Measurements from ENCODE around the gene CMKLR1.

The CMKLR1 gene

DNA sequence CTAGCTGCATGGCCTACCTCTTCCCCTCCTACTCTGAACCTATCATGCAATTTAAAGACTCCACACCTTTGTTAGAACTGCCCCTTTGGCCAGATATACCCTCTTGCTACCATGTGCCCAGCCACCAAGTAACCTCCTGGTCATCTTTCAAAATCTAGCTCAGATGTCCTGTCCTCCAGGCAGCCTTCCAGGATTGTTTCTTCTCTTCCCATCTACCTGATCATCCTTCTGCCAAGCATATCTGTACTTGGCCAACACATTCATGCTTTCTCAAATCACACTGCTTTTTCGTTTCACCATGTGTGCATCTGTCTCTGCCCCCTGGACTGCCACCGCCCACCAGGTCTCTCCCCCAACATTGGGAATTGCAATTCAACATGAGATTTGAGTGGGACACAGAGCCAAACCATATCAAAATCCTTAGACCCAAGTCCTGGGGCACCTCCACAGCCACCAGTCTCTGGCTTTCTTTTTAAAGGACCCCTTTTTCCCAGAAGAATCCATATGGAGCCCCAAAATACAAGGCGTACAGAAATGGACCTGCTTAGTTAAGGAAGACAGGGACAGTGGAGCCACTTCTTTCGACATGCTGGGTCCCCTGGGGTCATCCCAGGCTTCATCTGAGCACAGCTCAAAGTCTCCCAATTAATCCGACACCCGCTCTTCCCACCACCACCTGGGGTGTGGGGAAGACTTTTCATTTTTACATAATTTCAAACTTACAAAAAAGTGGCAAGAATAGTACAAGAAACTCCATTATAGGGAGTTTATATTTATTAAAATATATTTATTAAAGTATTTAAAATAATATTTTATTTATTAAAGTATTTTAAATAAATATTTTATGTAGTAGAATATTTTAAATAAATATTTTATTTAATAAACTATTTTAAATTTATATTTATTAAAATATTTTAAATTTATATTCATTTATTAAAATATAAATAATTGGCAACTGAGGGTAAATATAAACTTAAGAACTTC is 7.9 kb upstream of the CMKLR1 start:
- Histone ChIP-seq H3K36me3 (ENCODE audit: control insufficient read depth, insufficient read depth, low read length) (no peaks in the 10 kb centered on the region), H3K4me3 (ENCODE audit: extremely low read depth, insufficient read depth, low read length, poor library complexity, severe bottlenecking) (no peak overlapping the region), H3K27ac (ENCODE audit: low read depth, low read length, severe bottlenecking) (no peak overlapping the region), H3K4me1 (ENCODE audit: control insufficient read depth, insufficient read depth, low read length, poor library complexity, severe bottlenecking) (no peaks in the 10 kb centered on the region), H3K9me3 (ENCODE audit: control insufficient read depth, low read length) (no peaks in the 10 kb centered on the region)
- 89 to 95% methylated on average over 3 to 4 of the region's 6 CpGs for WGBS, 2 experiments (ENCODE audit: insufficient coverage in 2 of 2)

DNA sequence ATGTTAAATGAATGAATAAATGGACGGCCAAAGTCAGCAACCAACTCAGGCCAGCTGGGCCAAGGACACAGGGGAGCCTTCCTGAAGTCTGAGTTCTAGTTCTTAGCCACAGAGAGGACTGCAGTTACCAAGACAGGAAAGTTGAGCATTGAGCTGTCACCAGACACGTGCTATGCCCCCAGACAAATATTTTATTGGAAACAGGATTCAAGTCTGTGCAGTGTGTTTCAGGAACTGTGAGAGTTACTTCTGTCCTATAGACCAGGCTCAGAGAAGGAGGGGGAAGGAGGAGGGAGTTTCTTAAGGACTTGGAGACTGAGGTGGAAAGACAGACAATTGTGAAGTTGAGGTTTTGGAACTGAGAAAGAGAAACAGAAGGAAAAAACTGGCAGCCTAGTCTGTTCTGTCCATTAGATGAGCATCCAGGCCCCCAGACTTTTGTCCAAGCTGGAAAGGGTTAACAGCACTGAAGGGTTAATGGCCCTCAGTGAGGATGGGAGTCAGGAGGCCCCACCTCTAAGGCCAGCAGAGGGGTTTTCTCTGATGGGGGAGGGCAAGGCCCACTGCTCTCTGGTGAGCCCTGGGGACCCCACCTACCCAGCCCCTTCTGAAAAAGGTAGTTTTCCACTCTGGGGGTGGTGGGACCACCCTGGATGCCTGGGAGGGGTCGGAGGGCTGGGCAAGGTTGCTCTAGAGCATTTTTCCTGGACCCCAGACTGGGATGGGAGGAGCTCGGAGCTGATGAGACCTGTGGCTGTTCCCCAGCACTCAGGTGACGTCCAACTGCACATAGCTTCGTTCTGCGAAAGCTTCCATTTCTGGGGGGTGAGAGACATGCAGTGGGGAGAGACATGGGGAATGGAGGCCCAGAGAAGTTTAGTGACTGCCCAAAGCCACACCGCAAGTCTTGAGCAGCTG is 6.9 kb upstream of the CMKLR1 start:
- Histone ChIP-seq H3K27ac (ENCODE audit: low read depth, low read length, severe bottlenecking) (no peak overlapping the region), H3K4me3 (ENCODE audit: extremely low read depth, insufficient read depth, low read length, poor library complexity, severe bottlenecking) (no peak overlapping the region), H3K4me1 (ENCODE audit: control insufficient read depth, insufficient read depth, low read length, poor library complexity, severe bottlenecking) (no peaks in the 10 kb centered on the region), H3K9me3 (ENCODE audit: control insufficient read depth, low read length) (no peaks in the 10 kb centered on the region), H3K36me3 (ENCODE audit: control insufficient read depth, insufficient read depth, low read length) (no peaks in the 10 kb centered on the region)
- 55 to 63% methylated on average over 4 to 7 of the region's 8 CpGs for WGBS, 2 experiments (ENCODE audit: insufficient coverage in 2 of 2)

DNA sequence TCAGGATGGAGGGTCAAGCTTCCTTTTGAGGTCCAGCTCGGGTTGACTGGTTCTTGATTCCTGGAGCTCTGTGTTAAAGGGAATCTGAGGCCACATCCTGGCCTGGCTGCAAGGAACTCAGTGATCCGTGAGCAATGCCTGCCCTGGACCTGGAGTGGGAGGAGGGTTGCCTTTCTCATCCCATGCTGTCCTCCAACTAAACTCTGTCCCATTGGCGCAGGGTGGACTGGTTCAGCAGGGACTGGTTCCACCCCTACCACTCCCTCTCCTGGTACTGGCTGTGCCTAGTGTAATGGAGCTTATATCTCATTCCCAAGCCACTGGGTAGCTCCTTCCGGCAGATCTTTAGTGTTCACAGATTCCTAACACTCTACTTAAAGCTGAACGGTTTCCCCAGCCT is 3.9 kb upstream of the CMKLR1 start:
- no peak overlapping the region for H3K4me3 ChIP-seq (ENCODE audit: extremely low read depth, insufficient read depth, low read length, poor library complexity, severe bottlenecking)
- no peaks in the 10 kb centered on the region for H3K9me3 ChIP-seq (ENCODE audit: control insufficient read depth, low read length)
- WGBS, 2 experiments (ENCODE audit: insufficient coverage in 2 of 2), result 85 to 93% methylated on average over 3 to 4 of the region's 5 CpGs
- peaks cover 7% of the 10 kb centered on the region for H3K4me1 ChIP-seq (ENCODE audit: control insufficient read depth, insufficient read depth, low read length, poor library complexity, severe bottlenecking)
- no peaks in the 10 kb centered on the region for H3K36me3 ChIP-seq (ENCODE audit: control insufficient read depth, insufficient read depth, low read length)
- H3K27ac ChIP-seq (ENCODE audit: low read depth, low read length, severe bottlenecking), result no peak overlapping the region

DNA sequence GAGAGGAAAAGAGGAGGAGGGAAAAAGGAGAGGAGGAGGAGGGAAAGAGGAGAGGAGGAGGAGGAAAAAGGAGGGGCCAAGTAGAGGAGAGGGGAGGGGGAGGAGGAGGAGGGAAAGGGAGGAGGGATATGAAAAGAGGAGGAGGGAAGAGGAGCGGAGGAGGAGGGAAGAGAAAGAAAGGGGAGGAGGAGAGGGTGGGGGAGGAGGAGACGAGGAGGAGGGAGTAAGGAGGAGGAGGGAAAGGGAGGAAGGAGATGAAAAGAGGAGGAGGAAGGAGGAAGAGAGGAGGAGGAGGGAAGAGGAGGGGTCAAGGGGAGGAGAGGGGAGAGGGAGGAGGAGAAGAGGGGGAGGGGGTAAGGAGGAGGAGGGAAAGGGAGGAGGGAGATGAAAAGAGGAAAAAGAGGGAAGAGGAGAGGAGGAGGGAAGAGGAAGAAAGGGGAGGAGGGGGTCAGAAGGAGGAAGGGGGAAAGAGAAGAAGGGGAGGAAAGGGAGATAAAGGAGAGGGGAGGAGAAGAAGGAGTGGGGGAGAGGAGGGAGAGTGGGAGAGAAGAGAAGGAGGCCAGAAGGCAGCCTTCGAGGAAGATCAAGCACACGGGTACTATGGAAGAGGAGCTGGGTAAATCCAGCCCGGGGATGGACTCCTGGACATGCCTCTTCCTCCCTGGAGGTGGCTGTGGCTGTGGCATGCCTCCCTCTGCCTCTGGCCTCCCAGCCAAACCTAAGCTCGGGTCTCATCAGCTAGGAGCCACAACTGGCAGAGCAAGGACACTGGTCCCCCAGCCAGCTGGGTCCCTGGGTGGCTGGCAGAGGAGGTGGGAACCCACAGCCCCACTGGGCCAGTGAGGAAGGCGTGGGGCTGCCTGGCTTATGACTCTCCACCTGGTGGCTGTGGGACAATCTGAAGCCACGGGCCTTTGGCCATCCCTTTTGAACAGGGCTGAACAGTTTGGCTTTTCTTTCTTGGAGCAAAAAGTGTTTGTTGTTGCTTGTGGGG is 3.0 kb upstream of the CMKLR1 start:
- Histone ChIP-seq H3K9me3 (ENCODE audit: control insufficient read depth, low read length) (no peaks in the 10 kb centered on the region), H3K4me1 (ENCODE audit: control insufficient read depth, insufficient read depth, low read length, poor library complexity, severe bottlenecking) (peaks cover 7% of the 10 kb centered on the region), H3K36me3 (ENCODE audit: control insufficient read depth, insufficient read depth, low read length) (no peaks in the 10 kb centered on the region), H3K4me3 (ENCODE audit: extremely low read depth, insufficient read depth, low read length, poor library complexity, severe bottlenecking) (no peak overlapping the region), H3K27ac (ENCODE audit: low read depth, low read length, severe bottlenecking) (no peak overlapping the region)
- WGBS, 2 experiments (ENCODE audit: insufficient coverage in 2 of 2), result 88 to 93% methylated on average over 7 to 8 of the region's 8 CpGs

DNA sequence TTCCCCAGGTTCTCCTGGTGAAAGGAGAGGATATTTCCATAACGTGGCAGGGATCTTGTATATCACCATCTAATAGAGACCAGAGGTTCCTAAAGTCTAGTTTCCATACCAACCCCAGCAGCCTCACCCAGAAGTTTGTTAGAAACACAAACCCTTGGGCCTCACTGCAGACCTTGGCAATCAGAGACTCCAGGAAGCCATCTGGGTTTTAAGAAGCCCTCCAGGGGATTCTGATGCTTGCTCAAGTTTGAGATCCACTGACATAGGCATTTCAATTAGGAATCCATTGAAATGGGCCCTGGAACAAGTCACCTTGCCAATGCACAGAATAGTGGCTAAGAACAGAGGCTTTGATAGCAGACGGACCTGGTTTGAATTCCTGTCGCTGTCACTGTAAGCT is 2.2 kb upstream of the CMKLR1 start:
- no peaks in the 10 kb centered on the region for H3K9me3 ChIP-seq (ENCODE audit: control insufficient read depth, low read length)
- H3K4me1 ChIP-seq (ENCODE audit: control insufficient read depth, insufficient read depth, low read length, poor library complexity, severe bottlenecking), result peaks cover 7% of the 10 kb centered on the region
- WGBS, 2 experiments (ENCODE audit: insufficient coverage in 2 of 2), result 69 to 91% methylated on average over 2 to 3 of the region's 3 CpGs
- H3K27ac ChIP-seq (ENCODE audit: low read depth, low read length, severe bottlenecking), result no peak overlapping the region
- no peaks in the 10 kb centered on the region for H3K36me3 ChIP-seq (ENCODE audit: control insufficient read depth, insufficient read depth, low read length)
- no peak overlapping the region for H3K4me3 ChIP-seq (ENCODE audit: extremely low read depth, insufficient read depth, low read length, poor library complexity, severe bottlenecking)

DNA sequence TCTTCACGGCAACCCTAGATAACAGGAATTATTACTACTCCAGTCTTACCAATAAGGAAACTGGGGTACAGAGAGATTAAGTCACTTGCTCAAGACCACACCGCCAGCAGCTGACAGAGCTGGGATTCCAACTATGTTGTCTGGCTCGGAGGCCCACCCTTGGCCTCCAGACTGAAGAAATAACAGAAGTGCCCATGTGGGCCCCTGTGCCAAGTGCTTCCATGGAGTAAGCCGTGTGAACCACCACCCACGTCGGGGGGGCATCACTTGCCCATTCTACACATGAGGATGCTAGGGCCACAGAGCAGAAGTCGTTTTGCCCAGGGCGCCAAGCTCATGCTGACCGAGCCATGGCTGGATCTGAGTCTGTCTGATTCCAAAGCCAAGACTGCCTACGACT is 926 bp upstream of the CMKLR1 start:
- Histone ChIP-seq H3K4me1 (ENCODE audit: control insufficient read depth, insufficient read depth, low read length, poor library complexity, severe bottlenecking) (peaks cover 7% of the 10 kb centered on the region), H3K9me3 (ENCODE audit: control insufficient read depth, low read length) (no peaks in the 10 kb centered on the region), H3K36me3 (ENCODE audit: control insufficient read depth, insufficient read depth, low read length) (no peaks in the 10 kb centered on the region), H3K27ac (ENCODE audit: low read depth, low read length, severe bottlenecking) (no peak overlapping the region), H3K4me3 (ENCODE audit: extremely low read depth, insufficient read depth, low read length, poor library complexity, severe bottlenecking) (no peak overlapping the region)
- WGBS, 2 experiments (ENCODE audit: insufficient coverage in 2 of 2), result 87 to 96% methylated on average over 6 to 9 of the region's 10 CpGs

DNA sequence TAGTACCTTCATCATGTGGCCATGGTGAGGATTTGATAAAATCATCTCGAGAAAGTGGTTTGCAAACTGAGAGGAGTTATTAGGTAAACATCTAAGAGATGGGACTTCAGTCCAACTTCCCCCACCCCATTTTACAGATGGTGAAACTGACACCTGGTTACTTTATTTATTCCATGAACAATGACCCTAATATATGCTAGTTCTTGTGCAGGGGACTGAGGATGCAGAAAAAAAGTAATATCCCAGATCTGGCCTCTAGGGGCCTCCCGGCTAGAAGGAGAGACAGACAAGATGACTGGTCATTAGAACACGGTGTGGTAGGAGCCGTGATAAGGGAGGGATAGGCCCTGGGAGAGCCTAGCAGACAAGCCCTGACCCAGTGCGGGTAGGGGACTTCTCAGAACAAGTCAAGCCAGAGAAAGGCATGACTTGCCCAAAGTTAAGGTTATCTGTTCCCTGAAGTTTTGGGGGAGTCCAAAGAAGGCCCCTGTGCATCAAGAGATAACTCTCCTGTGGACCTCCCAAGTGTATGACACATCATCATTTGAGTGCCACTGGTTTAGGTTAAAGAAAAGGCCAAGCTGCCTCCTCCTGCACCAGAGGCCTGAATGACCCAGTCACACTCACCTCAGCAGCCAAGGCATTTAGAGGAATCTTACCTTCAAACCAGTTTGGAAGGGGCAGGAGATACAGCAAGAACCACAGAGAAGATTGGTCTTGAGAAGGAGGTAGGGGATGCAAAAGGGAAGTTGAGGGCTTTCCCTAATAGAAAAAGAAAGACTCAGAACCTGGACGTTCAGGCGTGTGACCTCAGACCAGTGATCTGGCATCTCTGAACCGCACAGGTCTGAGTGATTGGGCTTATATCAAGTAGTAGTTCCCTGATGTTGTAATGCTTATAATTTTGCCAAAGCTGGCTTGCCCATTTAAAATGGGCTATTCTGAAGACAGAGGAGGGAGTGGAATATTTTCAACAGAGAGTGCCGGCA is 1.6 kb downstream of the CMKLR1 start:
- 63 to 73% methylated on average over 6 to 7 of the region's 9 CpGs for WGBS, 2 experiments (ENCODE audit: insufficient coverage in 2 of 2)
- H3K4me1 ChIP-seq (ENCODE audit: control insufficient read depth, insufficient read depth, low read length, poor library complexity, severe bottlenecking), result peaks cover 7% of the 10 kb centered on the region
- H3K36me3 ChIP-seq (ENCODE audit: control insufficient read depth, insufficient read depth, low read length), result no peaks in the 10 kb centered on the region
- no peak overlapping the region for H3K27ac ChIP-seq (ENCODE audit: low read depth, low read length, severe bottlenecking)
- no peaks in the 10 kb centered on the region for H3K9me3 ChIP-seq (ENCODE audit: control insufficient read depth, low read length)
- no peak overlapping the region for H3K4me3 ChIP-seq (ENCODE audit: extremely low read depth, insufficient read depth, low read length, poor library complexity, severe bottlenecking)

DNA sequence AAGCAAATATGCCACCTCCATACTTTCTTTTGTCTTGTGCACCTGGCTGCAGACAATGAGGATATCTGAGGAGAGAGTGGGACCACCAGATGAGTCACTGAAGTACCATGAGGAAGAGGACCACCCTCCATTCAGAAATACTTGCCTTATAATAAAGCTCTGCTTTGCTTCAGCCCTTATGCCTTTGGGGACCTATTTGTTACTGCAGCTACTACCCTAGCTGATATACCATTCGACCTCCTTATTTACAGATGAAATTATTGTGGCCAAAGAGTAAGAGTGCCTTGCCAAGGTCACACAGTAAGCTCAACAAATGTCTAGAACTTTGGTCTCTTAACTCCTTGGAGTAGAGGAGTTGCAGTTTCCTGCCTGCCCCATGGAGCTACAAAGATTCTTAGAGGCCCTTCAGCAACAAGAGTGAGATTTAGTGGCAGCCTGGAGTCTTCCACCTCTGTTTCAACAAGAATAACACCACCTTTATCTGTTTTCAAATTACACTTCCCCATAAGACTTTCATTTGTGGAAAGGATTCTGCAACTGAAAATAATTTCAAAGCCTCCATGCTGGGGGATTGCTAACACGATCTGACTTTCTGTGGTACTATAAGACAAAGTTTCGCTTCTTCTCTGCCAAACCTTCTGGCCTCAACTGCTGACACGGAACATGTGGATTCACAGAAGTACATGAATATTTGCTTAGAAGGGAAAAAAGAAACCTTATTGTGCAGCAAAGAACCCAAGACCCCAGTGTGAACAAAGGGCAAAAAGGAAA is 3.6 kb downstream of the CMKLR1 start:
- H3K36me3 ChIP-seq (ENCODE audit: control insufficient read depth, insufficient read depth, low read length), result no peaks in the 10 kb centered on the region
- peaks cover 7% of the 10 kb centered on the region for H3K4me1 ChIP-seq (ENCODE audit: control insufficient read depth, insufficient read depth, low read length, poor library complexity, severe bottlenecking)
- H3K9me3 ChIP-seq (ENCODE audit: control insufficient read depth, low read length), result no peaks in the 10 kb centered on the region
- H3K27ac ChIP-seq (ENCODE audit: low read depth, low read length, severe bottlenecking), result no peak overlapping the region
- 97 to 100% methylated on average over 2 to 3 of the region's 4 CpGs for WGBS, 2 experiments (ENCODE audit: insufficient coverage in 2 of 2)
- H3K4me3 ChIP-seq (ENCODE audit: extremely low read depth, insufficient read depth, low read length, poor library complexity, severe bottlenecking), result no peak overlapping the region

Data from mesodermal cell (in vitro differentiated cells).